Measurements from ENCODE around the gene ELAVL2.

The ELAVL2 gene

GRCh38 chr9:23784962-23785361 lies 41.1 kb downstream of the ELAVL2 start:
- Histone ChIP-seq H3K9ac (ENCODE audit: low read depth, low read length) (no peak overlapping the region), H3K4me3 (ENCODE audit: low read length) (no peak overlapping the region), H3K36me3 (ENCODE audit: insufficient read depth, low read length) (no peaks in the 10 kb centered on the region), H3K4me1 (ENCODE audit: insufficient read depth, low read length) (peaks cover 34% of the 10 kb centered on the region), H3K27ac (ENCODE audit: low read depth, low read length) (no peak overlapping the region), H3K9me3 (ENCODE audit: insufficient read depth, low read depth, low read length) (no peaks in the 10 kb centered on the region), H3K27me3 (ENCODE audit: insufficient read depth, low read length) (no peaks in the 10 kb centered on the region)
- 97% methylated on average over 1 of the region's 1 CpG for WGBS

DNA sequence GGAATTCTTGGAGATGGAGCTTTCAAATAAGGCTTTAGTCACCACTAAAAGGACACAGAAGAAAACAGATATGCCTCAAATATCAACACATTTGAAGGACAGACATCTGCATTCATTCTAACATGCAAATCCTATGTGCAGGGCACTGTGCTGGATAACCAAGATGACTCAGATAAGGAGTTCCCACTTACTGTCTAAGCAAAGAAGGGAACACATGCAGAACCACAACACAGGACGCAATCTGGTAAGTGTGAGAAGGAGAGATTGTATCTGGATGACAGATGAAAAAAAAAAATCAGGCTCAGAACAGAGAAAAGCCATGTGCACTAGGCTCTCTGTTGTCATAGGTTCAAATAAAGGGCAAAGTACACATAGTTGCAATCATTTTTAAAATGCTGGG lies 42.5 kb downstream of the ELAVL2 start:
- Histone ChIP-seq H3K27me3 (ENCODE audit: insufficient read depth, low read length) (no peaks in the 10 kb centered on the region), H3K9me3 (ENCODE audit: insufficient read depth, low read depth, low read length) (no peaks in the 10 kb centered on the region), H3K4me3 (ENCODE audit: low read length) (no peak overlapping the region), H3K4me1 (ENCODE audit: insufficient read depth, low read length) (peaks cover 45% of the 10 kb centered on the region), H3K9ac (ENCODE audit: low read depth, low read length) (no peak overlapping the region), H3K36me3 (ENCODE audit: insufficient read depth, low read length) (no peaks in the 10 kb centered on the region), H3K27ac (ENCODE audit: low read depth, low read length) (no peak overlapping the region)
- WGBS, result 96% methylated on average over 1 of the region's 1 CpG

GRCh38 chr9:23779220-23779619 lies 46.8 kb downstream of the ELAVL2 start:
- 39% methylated on average over 2 of the region's 2 CpGs for WGBS
- Histone ChIP-seq H3K9ac (ENCODE audit: low read depth, low read length) (peak overlapping the region; percentile 28; the same call in 1 of the 2 replicates), H3K4me1 (ENCODE audit: insufficient read depth, low read length) (peaks cover 72% of the 10 kb centered on the region), H3K27me3 (ENCODE audit: insufficient read depth, low read length) (no peaks in the 10 kb centered on the region), H3K36me3 (ENCODE audit: insufficient read depth, low read length) (no peaks in the 10 kb centered on the region), H3K27ac (ENCODE audit: low read depth, low read length) (peak overlapping the region; percentile 82), H3K4me3 (ENCODE audit: low read length) (no peak overlapping the region), H3K9me3 (ENCODE audit: insufficient read depth, low read depth, low read length) (no peaks in the 10 kb centered on the region)

DNA sequence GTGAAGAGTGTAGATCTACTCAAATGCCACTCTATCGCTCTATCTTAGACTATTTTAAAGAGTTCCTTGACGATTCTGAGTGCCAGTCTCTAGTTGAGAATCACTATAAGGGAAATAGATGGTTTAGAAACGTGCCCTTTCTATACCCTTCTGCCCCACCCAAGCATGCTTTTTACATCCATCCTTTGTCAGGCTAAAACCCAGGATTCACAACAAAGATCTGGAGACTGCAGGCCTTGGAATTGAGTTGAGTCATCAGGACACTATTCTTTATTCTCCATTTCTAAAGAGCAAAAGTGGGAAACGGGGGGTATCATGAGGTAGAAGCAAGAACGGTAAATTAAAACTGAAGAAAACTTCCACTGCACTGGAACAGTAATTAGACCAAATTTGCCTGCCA lies 48.7 kb downstream of the ELAVL2 start:
- 49% methylated on average over 5 of the region's 5 CpGs for WGBS
- Histone ChIP-seq H3K9me3 (ENCODE audit: insufficient read depth, low read depth, low read length) (no peaks in the 10 kb centered on the region), H3K4me1 (ENCODE audit: insufficient read depth, low read length) (peaks cover 78% of the 10 kb centered on the region), H3K27ac (ENCODE audit: low read depth, low read length) (peak overlapping the region; percentile 55), H3K36me3 (ENCODE audit: insufficient read depth, low read length) (no peaks in the 10 kb centered on the region), H3K4me3 (ENCODE audit: low read length) (0 out of 2 replicates have a peak overlapping the region, but pooled peaks have one; percentile 9), H3K9ac (ENCODE audit: low read depth, low read length) (no peak overlapping the region), H3K27me3 (ENCODE audit: insufficient read depth, low read length) (no peaks in the 10 kb centered on the region)

DNA sequence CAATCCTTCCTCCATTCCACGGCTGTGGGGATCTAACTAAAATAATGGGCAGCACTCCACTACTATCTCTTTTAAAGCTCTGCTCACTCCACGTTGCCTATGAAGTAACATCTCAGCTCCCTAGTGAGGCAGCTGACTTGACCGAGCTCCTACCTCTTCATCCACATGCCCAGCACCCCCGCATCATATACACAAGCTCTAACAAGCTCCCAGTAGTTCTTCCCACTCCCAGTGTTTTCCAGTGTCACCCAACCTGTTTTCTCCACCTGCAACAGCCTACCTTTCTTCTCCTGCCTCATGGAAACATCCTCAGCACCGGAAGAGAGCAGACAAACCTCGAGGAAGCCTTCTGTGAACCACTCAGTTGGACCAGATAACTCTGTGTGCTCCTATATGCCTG lies 50.5 kb downstream of the ELAVL2 start:
- H3K27me3 ChIP-seq (ENCODE audit: insufficient read depth, low read length), result no peaks in the 10 kb centered on the region
- H3K9ac ChIP-seq (ENCODE audit: low read depth, low read length), result no peak overlapping the region
- WGBS, result 91% methylated on average over 6 of the region's 6 CpGs
- H3K9me3 ChIP-seq (ENCODE audit: insufficient read depth, low read depth, low read length), result no peaks in the 10 kb centered on the region
- H3K36me3 ChIP-seq (ENCODE audit: insufficient read depth, low read length), result no peaks in the 10 kb centered on the region
- H3K4me1 ChIP-seq (ENCODE audit: insufficient read depth, low read length), result peaks cover 81% of the 10 kb centered on the region
- no peak overlapping the region for H3K4me3 ChIP-seq (ENCODE audit: low read length)
- no peak overlapping the region for H3K27ac ChIP-seq (ENCODE audit: low read depth, low read length)

- H3K27me3 ChIP-seq (ENCODE audit: insufficient read depth, low read length), result no peaks in the 10 kb centered on the region
- no peak overlapping the region for H3K27ac ChIP-seq (ENCODE audit: low read depth, low read length)
- H3K36me3 ChIP-seq (ENCODE audit: insufficient read depth, low read length), result no peaks in the 10 kb centered on the region
- no peak overlapping the region for H3K4me3 ChIP-seq (ENCODE audit: low read length)
- WGBS, result 97% methylated on average over 2 of the region's 2 CpGs
- H3K4me1 ChIP-seq (ENCODE audit: insufficient read depth, low read length), result peaks cover 79% of the 10 kb centered on the region
- no peak overlapping the region for H3K9ac ChIP-seq (ENCODE audit: low read depth, low read length)
- no peaks in the 10 kb centered on the region for H3K9me3 ChIP-seq (ENCODE audit: insufficient read depth, low read depth, low read length)
Observed at GRCh38 chr9:23774266-23774665, 51.8 kb downstream of the ELAVL2 start.

DNA sequence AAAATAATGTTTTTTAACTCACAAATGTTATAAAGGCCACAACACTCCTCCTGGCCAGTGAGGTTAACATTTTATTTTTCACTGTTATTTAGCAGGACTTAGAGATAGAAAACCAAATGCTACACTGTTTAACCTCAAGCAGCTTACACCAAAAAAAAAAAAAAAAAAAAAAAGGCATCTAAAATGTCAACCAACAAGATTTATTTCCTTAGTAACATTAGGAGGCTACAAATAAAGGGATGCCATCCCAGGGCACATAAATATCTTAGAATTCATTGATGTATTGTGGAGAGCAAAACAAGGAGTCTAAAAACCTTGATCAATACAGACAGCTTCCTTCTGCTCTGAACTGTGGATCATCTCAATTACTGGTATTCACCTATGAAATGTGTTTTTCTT lies 53.7 kb downstream of the ELAVL2 start:
- H3K4me3 ChIP-seq (ENCODE audit: low read length), result no peak overlapping the region
- H3K27me3 ChIP-seq (ENCODE audit: insufficient read depth, low read length), result no peaks in the 10 kb centered on the region
- no peak overlapping the region for H3K9ac ChIP-seq (ENCODE audit: low read depth, low read length)
- H3K4me1 ChIP-seq (ENCODE audit: insufficient read depth, low read length), result peaks cover 74% of the 10 kb centered on the region
- H3K27ac ChIP-seq (ENCODE audit: low read depth, low read length), result no peak overlapping the region
- no peaks in the 10 kb centered on the region for H3K9me3 ChIP-seq (ENCODE audit: insufficient read depth, low read depth, low read length)
- H3K36me3 ChIP-seq (ENCODE audit: insufficient read depth, low read length), result no peaks in the 10 kb centered on the region

DNA sequence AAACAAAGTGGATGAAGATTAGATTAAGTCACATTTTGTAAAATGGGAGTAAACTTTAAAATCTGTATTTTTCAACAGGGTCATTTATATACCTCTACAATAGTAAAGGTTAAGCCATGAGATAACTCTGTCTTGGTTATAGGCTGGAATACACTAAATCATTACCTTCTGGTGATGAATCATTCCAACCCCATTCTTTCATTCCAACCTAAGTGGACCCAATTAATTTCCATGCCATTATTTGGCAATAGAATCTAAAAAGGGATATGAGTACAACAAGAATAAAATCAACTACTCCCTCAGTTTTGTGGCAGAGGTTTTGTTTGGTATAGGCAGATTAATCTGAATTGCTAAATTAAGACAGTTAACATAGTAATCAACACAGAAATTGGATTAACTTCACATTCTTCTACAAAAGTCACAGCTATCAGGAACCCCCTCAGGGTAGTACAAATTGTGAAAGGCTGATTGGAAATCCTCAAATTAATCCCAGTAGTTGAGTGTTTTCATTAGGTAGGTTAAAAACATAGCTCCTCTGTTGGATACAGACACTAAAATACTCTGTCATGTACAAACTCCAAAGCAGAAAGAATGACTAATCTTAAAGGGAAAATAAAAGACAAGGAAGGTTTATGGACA lies 54.2 kb downstream of the ELAVL2 start:
- Histone ChIP-seq H3K27me3 (ENCODE audit: insufficient read depth, low read length) (no peaks in the 10 kb centered on the region), H3K27ac (ENCODE audit: low read depth, low read length) (no peak overlapping the region), H3K9ac (ENCODE audit: low read depth, low read length) (no peak overlapping the region), H3K36me3 (ENCODE audit: insufficient read depth, low read length) (no peaks in the 10 kb centered on the region), H3K9me3 (ENCODE audit: insufficient read depth, low read depth, low read length) (no peaks in the 10 kb centered on the region), H3K4me3 (ENCODE audit: low read length) (no peak overlapping the region), H3K4me1 (ENCODE audit: insufficient read depth, low read length) (peaks cover 69% of the 10 kb centered on the region)

- Histone ChIP-seq H3K27ac (ENCODE audit: low read depth, low read length) (no peak overlapping the region), H3K9me3 (ENCODE audit: insufficient read depth, low read depth, low read length) (no peaks in the 10 kb centered on the region), H3K9ac (ENCODE audit: low read depth, low read length) (no peak overlapping the region), H3K4me3 (ENCODE audit: low read length) (no peak overlapping the region), H3K4me1 (ENCODE audit: insufficient read depth, low read length) (peaks cover 56% of the 10 kb centered on the region), H3K27me3 (ENCODE audit: insufficient read depth, low read length) (no peaks in the 10 kb centered on the region), H3K36me3 (ENCODE audit: insufficient read depth, low read length) (no peaks in the 10 kb centered on the region)
- WGBS, result 79% methylated on average over 6 of the region's 7 CpGs
Observed at GRCh38 chr9:23769307-23769935, 56.6 kb downstream of the ELAVL2 start.

DNA sequence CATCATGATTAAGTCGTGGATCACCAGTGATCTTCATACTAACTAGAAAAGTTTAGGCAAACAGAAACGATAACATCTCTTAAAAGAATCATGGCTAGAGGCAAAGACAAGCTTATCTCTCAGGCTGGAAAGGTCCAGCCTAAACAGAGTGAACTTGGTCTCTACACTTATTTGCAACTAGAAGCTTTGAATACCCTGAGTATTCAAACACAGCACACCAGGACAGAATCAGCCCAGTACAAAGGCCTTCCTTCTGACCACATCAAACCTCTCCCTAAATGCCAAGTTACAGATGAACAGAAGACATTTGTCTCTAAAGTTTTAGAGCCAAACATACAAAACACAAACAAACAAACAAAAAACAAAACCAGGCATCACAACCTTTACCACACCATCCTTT lies 57.2 kb downstream of the ELAVL2 start:
- Histone ChIP-seq H3K27me3 (ENCODE audit: insufficient read depth, low read length) (no peaks in the 10 kb centered on the region), H3K4me1 (ENCODE audit: insufficient read depth, low read length) (peaks cover 62% of the 10 kb centered on the region), H3K9ac (ENCODE audit: low read depth, low read length) (no peak overlapping the region), H3K4me3 (ENCODE audit: low read length) (no peak overlapping the region), H3K9me3 (ENCODE audit: insufficient read depth, low read depth, low read length) (no peaks in the 10 kb centered on the region), H3K36me3 (ENCODE audit: insufficient read depth, low read length) (no peaks in the 10 kb centered on the region), H3K27ac (ENCODE audit: low read depth, low read length) (no peak overlapping the region)
- 92% methylated on average over 2 of the region's 2 CpGs for WGBS

DNA sequence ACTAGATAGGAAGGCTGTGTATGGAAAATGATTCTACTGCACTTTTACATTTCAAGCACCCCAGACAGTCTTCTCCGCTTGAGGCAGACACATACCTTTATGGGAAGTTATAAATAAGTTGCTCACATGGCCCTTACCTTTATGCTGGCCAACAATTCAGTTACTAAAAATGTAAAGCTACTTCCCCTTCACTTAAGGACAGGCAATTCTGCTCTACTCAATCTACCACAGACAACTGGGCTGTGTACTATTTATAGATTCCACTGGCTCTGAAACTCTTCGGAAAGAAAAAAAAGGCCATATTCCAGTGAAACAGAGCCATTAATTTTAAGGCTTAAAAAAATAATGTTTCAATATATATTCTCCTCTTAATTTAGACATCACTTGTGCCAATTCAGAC lies 59.4 kb downstream of the ELAVL2 start:
- no peaks in the 10 kb centered on the region for H3K27me3 ChIP-seq (ENCODE audit: insufficient read depth, low read length)
- 93% methylated on average over 2 of the region's 2 CpGs for WGBS
- H3K9me3 ChIP-seq (ENCODE audit: insufficient read depth, low read depth, low read length), result no peaks in the 10 kb centered on the region
- peaks cover 7% of the 10 kb centered on the region for H3K36me3 ChIP-seq (ENCODE audit: insufficient read depth, low read length)
- peaks cover 47% of the 10 kb centered on the region for H3K4me1 ChIP-seq (ENCODE audit: insufficient read depth, low read length)
- H3K27ac ChIP-seq (ENCODE audit: low read depth, low read length), result no peak overlapping the region
- no peak overlapping the region for H3K4me3 ChIP-seq (ENCODE audit: low read length)
- H3K9ac ChIP-seq (ENCODE audit: low read depth, low read length), result no peak overlapping the region

- no peaks in the 10 kb centered on the region for H3K27me3 ChIP-seq (ENCODE audit: insufficient read depth, low read length)
- H3K4me3 ChIP-seq (ENCODE audit: low read length), result no peak overlapping the region
- H3K36me3 ChIP-seq (ENCODE audit: insufficient read depth, low read length), result peaks cover 18% of the 10 kb centered on the region
- peaks cover 44% of the 10 kb centered on the region for H3K4me1 ChIP-seq (ENCODE audit: insufficient read depth, low read length)
- no peak overlapping the region for H3K9ac ChIP-seq (ENCODE audit: low read depth, low read length)
- no peaks in the 10 kb centered on the region for H3K9me3 ChIP-seq (ENCODE audit: insufficient read depth, low read depth, low read length)
- no peak overlapping the region for H3K27ac ChIP-seq (ENCODE audit: low read depth, low read length)
- WGBS, result 95% methylated on average over 6 of the region's 6 CpGs
Observed at GRCh38 chr9:23765561-23765960, 60.5 kb downstream of the ELAVL2 start.
